ENCODE results near the gene TBR1.

The TBR1 gene

GRCh38 chr2:161430386-161430785 lies 14.3 kb downstream of the TBR1 start:
- DNase-seq = no peak

- DNase-seq = no peak
Observed at GRCh38 chr2:161432107-161432506, 16.0 kb downstream of the TBR1 start.

- no peak for DNase-seq
Observed at GRCh38 chr2:161434118-161434517, 18.0 kb downstream of the TBR1 start.

GRCh38 chr2:161436411-161436810 lies 20.3 kb downstream of the TBR1 start:
- no peak for DNase-seq

- DNase-seq = no peak
Observed at GRCh38 chr2:161438598-161438997, 22.5 kb downstream of the TBR1 start.

GRCh38 chr2:161445097-161445496 lies 29.0 kb downstream of the TBR1 start:
- no peak for DNase-seq

- DNase-seq = no peak
Observed at GRCh38 chr2:161448431-161448830, 32.3 kb downstream of the TBR1 start.

GRCh38 chr2:161471631-161472030 lies 55.5 kb downstream of the TBR1 start:
- no peak for DNase-seq

GRCh38 chr2:161474920-161475319 lies 58.8 kb downstream of the TBR1 start:
- no peak for DNase-seq

All from NCI-H1417 (cell line).